NOMO-1 treated with DMSO at 0.1 percent for 48 hours (cell line): ENCODE data around the gene MARCHF6.
"Not testable (repeated sequence)": the region's sequence is repeated elsewhere in the genome, so short reads cannot be mapped to it uniquely, and the experiment has no call there.

Experiments
- DNase-seq: peaks from one replicate; lab custom pipeline; 2025; ENCODE audit not compliant: unreplicated experiment; lab: John Stamatoyannopoulos, UW

MARCHF6 gene, protein sequence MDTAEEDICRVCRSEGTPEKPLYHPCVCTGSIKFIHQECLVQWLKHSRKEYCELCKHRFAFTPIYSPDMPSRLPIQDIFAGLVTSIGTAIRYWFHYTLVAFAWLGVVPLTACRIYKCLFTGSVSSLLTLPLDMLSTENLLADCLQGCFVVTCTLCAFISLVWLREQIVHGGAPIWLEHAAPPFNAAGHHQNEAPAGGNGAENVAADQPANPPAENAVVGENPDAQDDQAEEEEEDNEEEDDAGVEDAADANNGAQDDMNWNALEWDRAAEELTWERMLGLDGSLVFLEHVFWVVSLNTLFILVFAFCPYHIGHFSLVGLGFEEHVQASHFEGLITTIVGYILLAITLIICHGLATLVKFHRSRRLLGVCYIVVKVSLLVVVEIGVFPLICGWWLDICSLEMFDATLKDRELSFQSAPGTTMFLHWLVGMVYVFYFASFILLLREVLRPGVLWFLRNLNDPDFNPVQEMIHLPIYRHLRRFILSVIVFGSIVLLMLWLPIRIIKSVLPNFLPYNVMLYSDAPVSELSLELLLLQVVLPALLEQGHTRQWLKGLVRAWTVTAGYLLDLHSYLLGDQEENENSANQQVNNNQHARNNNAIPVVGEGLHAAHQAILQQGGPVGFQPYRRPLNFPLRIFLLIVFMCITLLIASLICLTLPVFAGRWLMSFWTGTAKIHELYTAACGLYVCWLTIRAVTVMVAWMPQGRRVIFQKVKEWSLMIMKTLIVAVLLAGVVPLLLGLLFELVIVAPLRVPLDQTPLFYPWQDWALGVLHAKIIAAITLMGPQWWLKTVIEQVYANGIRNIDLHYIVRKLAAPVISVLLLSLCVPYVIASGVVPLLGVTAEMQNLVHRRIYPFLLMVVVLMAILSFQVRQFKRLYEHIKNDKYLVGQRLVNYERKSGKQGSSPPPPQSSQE

DNA sequence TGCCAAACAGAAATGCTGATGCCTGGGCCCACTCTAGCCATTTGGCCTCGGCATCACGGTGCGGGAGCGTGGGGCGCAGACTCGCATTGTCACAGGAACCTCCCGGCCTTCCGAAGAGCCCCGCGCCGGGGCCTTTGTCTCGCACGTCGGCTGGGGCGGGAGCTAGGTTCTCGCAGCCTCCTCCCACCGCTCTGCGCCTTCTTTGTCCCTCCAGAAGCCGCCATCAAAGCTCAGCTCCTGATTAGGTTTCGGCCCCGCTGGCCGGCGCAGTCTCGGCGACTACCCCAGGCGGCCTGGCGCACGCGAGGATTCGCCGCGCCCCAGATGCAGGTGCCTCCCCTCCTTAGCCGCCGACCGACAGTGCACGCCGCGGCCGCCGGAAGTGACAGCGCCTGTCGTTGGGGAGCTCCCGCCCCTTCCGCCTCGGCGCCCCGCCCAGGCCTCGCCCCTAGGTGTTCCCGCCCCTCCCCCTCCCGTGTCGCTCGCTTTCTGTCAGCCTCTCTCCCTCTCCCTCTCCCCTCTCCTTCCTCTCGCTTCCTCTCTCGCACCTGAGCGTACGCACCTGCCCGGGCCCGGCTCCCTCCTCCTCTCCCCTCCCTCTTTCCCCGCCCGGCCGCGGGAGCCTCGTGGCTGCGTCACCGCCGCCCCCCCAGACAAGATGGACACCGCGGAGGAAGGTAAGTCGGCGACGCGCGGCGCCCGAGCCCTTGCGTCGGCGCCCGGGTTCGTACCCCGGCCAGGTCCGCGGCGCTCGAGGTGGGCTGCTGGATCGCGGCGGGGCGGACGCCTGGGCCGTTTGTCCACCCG lies at the start of gene MARCHF6:
TSS of gene MARCHF6 (plus strand) at position 455 of the 807 bp plus-strand sequence. CDS start at position 659, 204 bp downstream.
- DNase-seq, result peak; percentile 95

DNA sequence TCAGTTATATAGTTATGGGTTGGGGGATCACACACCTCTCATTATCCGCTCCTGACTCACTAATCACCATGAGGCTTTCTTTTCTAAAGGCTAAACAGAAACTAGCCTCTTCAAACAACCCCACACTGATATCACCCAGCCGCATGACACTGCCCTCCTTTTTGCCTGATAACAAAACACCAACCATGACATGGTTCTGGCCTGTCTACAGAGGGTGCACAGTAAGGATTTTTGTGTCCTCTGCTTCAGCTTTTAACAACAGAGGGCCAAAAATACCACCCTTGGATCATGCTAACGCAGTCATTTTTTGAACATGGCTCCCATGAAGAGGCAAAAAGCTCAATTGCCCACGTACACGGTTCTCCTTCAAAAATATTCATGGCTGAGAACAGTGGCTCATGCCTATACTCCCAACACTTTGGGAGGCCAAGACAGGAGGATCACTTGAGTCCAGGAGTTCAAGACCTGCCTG lies 49.8 kb upstream of the MARCHF6 start:
- no peak for DNase-seq

DNA sequence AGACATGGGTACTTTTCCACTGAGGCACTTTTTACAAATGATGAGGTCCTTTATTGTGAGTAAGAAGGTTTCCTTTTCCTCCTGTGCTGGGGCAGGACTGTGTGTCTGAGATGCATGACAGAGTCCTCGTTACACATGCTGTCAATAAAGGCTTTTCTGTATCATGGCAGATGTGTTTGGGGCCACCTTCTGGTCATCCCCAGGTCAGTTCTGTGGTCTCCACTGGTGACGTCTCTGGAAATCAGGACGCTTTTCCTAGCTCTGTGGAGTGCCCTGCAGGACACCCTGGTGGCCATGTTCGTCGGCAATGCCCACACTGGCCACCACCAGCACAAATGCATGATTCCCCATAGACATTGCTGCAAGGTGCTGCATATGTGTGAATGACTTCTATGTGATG lies 48.6 kb upstream of the MARCHF6 start:
- DNase-seq, result no peak

DNA sequence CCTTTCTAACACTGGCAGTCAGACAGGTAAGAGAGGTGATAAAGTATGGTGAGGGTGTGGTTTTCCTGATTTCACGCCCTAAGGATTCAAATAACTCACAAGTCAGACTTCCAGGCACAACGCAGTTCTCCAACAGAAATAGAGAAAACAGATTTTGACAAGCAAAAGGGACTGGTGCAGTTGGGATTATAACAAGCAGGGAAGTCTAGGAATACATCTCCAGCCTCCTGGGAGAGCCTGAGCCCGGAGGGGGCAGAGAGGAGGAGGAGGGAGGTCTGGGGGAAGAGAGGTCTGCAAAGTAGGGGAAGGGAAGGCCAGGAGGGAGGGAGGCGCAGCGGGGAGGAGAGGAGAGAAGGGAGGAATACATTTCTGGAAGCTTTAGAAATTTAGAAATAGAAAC lies 47.4 kb upstream of the MARCHF6 start:
- no peak for DNase-seq

DNA sequence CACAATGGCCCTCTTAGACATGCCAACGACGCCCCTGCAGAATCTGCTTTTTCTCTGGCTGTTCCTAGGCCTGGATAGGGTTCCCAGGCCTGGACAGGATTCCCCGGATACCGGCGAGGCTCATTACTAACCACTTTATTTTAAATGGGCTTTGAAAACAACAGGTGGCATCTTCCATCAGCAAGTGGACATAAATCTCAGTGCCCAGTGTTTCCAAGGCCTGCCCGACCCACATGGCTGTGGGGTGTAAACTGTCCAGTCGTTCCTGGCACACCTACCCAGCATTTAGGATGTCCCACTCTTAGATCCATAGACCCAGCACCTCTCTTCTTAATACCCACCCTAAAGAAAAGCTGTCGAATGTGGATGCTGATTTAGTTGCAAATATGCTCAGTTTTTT lies 46.7 kb upstream of the MARCHF6 start:
- no peak for DNase-seq

DNA sequence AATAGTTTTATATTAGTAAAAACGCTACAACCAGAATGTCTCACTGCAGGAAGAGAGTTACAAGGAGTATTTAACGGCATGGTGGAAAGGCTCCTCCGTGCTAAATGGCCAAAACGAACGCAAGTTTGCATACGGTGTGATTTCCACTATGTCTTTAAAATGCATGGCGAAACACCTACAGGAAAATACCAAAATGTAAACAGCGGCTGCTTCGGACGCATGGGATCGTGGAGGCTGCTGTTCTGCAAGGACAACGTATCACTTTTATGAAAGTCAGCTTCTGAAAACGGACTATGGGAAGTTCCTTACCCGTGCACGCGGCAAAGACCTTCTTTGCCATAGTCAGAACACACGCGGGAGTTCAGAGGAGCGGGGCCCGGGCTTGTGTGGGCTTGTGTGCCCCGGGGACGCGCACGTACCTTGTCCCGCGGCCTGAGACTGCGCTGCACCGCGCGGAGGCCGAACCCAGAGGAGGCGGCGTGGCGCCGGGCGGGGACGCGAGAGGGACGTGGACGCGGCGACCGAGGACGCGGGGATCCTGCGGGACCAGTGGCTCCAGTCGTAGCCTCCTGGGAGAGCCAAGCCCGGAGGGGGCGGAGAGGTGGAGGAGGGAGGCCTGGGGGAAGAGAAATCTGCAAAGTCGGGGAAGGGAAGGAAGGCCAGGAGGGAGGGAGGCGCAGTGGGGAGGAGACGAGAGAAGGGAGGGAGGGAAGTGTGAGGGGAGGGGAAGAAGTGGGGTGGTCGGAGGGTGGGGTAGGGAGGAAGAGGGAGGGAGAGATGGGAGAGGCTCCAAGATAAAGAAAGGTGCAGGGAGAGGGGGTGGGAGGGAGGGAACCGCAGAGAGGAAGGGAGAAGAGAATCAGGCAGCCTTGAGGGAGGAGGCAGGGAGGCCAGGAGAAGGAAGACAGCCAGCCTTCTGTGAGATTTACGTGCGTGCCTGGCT lies 46.0 kb upstream of the MARCHF6 start, which contains the start of gene CMBL:
TSS of gene CMBL (minus strand) at position 697 of the 943 bp plus-strand sequence. CDS start 17,140 bp downstream, outside the sequence.
- DNase-seq, result peak; percentile 73

DNA sequence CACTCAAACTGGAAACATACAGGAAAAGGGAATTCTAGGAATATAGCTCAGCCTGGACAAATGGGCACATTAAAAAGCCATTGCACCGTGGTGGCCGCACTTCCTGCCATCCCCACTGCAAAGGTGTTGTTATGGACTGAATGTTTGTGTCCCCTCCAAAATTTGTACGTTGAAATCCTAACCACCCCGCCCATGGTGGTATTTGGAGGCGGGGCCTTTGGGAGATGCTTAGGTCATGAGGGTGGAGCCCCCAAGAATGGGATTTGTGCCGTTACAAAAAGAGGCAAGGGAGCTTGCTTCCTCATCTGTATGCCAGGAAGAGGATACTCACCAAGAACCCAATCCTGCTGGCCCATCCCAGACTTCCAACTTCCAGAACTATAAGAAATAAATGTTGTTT lies 44.7 kb upstream of the MARCHF6 start:
- no peak for DNase-seq

DNA sequence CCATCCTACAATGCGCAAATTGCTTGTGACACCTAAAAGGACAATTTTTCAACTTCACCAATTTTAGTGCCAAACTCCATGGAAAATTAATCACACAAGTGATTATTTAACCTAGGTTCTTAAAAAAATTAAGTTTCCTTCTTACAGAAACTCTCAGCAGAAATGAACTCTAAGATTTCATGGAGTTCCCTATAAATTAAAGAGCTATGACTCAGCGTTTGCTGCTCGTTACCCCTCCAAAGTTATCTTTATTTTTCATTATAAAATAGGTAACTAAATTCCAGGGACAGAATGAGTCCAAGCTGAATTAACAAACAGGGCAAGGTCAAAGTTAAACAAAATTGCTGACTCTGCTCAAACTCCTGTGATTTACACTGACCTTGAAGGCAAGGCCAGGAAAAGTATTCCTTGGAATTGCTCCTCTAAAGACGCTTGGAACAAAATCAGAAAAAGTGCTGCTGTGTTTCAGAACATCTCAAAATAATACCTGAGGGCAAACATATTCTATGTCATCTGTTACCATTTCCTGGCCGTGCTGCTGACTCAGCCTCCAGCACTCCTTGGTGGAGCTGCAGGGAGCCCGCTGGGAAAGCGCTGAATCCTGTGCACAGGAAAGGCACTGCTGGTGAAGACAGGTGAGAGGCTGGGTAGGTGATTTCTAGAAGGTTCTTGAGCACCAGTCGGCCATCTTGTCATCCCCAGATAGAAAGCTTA lies 43.3 kb upstream of the MARCHF6 start:
- peak; percentile 25 for DNase-seq

DNA sequence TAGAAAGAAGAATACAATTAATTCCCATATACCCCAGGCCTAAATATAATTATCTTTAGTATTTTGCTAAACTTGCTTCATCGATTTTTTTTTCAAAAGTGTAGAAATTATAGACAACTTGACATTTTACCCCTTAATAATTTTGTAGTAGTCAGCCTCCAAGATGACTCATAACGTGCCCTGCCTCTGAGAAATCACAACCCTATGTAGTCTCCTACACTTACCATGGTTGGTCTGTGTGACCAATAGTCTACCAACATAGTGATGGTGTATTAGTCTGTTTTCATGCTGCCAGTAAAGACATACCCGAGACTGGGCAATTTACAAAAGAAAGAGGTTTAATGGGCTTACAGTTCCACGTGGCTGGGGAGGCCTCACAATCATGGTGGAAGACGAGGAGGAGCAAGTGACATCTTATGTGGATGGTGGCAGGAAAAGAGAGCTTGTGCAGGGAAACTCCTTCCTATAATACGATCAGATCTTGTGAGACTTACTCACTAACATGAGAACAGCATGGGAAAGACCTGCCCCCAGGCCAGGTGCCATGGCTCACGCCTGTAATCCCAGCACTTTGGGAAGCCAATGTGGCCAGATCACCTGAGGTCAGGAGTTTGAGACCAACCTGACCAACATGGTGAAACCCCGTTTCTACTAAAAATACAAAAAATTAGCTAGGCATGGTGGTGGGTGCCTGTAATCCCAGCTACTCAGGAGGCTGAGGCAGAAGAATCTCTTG lies 42.5 kb upstream of the MARCHF6 start:
- DNase-seq, result not testable (repeated sequence)

DNA sequence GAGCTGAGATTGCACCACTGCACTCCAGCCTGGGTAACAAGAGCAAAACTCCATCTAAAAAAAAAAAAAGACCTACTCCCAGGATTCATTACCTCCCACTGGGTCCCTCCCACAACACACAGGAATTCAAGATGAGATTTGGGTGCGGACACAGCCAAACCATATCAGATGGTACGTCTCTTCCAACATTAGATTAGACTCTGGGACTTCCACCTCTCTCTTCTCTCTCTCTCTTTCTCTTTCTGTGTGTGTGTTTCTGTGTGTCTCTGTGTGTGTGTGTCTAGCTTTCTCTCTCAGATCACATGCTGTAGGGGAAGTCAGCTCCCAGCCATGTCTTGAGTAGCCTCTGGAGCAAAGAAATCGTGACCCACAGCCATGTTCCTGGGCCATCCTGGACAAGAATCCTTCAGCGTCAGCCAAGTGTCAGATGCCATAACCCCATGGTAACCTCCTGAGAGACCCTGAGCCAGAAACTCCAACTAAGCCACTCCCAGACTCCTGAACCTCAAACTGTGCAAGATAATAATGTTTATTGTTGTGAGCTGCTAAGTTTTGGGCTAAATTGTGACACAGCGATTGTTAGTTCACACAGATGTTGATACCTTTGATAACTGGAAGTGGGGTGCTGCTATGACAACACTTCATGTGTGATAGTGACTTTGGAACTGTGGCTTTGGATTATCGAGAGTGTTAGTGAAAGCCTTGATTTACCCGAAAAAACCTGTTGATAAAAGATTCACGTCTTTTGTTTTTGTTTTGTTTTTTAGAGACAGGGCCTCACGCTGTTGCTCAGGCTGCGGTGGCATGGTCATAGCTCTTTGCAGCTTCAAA lies 41.7 kb upstream of the MARCHF6 start:
- DNase-seq, result no peak

DNA sequence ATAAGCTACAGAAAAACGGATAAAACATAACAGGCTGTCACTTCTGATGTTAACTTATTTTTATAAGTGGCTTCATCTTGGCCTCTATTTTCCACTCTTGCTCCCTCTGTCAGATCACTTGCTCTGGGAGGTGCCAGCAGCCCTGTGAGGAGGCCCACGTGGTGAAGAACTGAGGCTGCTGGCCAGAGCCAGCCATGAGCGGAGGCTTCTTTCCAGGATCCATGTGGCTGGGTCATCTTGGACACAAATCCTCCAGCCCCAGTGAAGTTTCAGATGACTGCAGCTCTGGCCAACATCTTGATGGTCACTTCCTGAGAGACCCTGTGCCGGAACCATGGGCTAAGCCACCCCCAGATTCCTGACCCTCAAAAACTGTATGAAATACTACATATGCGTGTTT lies 38.3 kb upstream of the MARCHF6 start:
- DNase-seq, result no peak

DNA sequence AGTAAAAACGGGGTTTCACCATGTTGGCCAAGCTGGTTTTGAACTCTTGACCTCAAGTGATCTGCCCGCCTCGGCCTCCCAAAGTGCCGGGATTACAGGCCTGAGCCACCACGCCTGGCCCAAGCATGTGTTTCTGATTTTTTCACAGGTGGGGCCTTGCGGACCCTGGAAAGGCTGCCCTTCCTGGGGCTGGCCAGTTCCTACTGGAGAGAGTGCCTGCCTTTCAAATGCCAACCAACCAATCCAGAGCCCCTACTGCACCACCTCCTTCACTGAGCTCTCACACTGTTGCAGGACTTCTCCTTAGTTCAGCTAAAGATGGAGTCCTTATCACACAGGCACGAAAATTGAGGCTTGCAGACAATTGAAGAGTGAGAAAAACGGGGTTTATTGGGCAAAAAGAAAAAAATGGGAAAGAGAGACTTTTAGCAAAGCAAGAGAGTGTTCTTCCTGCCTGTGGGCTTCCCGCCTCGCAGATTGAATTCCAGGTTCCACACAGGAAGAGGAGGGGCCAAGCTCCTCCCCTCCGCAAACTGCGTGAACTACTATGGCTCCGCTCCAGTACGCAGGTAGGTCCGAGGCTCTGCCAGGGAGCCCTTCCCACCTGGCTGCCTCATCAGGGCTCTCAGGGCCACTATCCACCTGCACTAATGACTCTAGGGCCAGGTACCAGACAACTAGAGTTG lies 37.5 kb upstream of the MARCHF6 start:
- no peak for DNase-seq

DNA sequence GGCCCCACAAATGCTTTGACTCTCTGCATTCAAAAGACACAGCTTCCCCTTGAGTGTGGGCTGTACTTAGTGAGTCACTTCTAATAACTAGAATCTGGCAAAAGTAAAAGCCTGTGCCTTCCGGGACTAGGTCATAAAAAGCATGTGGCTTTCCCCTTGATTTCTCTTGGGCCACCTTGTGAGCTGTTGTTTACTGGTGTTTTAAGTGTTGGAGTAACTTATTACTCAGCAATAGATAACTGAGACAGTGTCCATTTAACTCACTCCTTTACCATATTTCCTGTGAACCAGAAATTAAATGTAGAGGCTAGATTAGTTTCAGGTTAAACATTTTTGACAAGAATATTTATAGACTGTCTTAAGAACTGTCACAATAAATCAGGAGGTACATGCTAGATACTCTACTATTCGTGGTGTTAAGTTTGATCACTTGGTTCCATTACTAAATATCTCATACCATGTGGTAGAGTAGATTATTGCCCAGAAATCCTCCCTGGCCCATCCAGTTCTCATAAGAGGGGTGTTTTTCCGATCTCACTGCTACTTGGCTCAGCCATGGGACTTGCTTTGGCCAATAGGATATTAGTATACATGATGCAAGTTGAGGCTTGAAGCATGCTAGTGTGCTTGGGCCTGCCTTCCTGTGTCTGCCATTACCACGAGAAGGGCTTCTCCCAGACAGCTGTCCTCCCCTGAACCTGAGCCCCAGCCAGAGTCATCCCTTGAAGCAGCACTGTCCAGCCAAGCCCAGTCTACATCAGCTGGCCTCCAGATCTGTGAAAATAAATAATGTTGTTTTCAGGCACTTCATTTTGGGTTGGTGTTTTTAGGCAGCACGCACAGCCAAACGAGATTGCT lies 35.4 kb upstream of the MARCHF6 start:
- DNase-seq, result no peak

DNA sequence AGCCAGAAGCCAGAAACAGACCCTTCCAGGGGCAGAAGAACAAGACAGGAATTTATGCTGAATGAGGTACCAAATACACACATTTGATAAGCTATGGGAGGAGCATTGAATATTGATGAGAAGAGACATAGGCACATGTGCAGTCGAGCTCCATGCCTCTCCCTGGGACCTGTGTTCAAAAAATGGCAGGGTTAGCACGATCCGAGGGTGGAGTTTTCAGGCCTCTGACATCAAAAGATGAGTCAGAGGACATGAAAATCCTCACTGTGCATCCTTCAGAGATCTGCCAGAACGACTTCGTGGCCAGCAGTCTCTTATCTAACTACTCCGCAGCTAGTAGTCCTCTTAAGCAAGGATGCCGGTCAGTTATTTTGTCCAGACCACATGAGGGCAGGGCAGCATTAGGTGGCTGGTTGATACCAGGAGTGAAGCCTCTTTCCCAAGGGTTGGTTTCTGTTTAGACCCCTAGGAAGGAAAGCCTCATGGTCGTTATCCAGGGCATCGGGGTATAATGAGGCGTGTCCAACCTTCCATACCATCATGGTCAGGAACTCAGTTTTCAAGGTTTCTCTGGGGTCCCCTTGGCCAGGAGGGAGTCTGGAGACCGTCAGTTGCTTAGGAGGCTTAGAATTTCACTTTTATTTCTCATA lies 34.2 kb upstream of the MARCHF6 start:
- no peak for DNase-seq

DNA sequence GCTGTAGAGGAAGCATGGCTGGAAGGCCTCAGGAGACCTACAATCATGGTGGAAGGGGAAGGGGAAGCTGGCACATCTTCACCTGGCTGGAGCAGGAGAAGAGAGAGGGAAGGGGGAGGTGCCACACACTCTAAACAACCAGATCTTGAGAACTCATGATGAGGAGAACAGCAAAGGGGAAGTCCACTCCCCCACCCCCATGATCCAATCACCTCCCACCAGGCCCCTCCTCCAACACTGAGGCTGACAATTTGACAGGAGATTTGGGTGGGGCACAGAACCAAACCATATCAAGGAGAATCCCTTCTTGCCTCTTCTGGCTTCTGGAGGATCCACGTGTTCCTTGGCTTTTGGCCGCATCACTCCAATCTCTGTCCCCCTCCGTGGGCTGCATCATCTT lies 32.7 kb upstream of the MARCHF6 start:
- DNase-seq, result no peak

DNA sequence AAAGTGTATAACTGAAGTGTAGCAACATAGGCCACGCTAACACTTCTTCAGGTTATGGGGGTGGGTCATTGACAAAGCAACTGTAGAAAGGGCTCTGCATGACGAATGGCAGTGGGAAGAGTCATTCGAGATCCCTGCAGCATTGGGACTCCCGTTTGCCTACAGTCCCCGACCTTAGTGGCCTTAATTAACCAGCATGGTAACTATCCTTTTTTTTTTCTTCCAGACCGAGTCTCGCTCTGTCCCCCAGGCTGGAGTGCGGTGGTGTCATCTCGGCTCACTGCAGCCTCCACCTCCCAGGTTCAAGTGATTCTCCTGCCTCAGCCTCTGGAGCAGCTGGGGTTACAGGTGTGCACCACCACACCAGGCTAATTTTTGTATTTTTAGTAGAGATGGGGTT lies 31.6 kb upstream of the MARCHF6 start:
- no peak for DNase-seq
